Lower lobe of right lung (tissue), 2 donors: ENCODE results near the gene SAP30BP. TPM values are rescaled to one million over a fixed set of nuclear protein-coding genes. Genes with fewer than 3 reads are reported as not detected.
A peak's percentile ranks its signal among the peaks of the same experiment; 100 is the strongest.

Experiments
- ATAC-seq, 2 donors: fragments of 200-7000 bp; cut with Tn5 transposase; one replicate each; pipeline ENCODE4 v1.9.1; 2020 to 2022; ENCODE audit warnings: mild to moderate bottlenecking in 2 of 2, moderate library complexity in 2 of 2
- DNase-seq: peaks from one replicate; pipeline ENCODE4 v3.0.0-alpha.2; 2020
- H3K27ac ChIP-seq: fragments of 200-600 bp; one replicate; pipeline ENCODE4 v1.8.0; 2022
- H3K27me3 ChIP-seq: fragments of 200-600 bp; one replicate; pipeline ENCODE4 v1.8.0; 2022; ENCODE audit warnings: low read depth
- H3K36me3 ChIP-seq: fragments of 200-600 bp; one replicate; pipeline ENCODE4 v1.8.0; 2022; ENCODE audit warnings: mild to moderate bottlenecking
- H3K4me1 ChIP-seq: fragments of 200-600 bp; one replicate; pipeline ENCODE4 v1.8.0; 2022
- H3K4me3 ChIP-seq: fragments of 200-600 bp; one replicate; pipeline ENCODE4 v1.8.0; 2022; ENCODE audit warnings: mild to moderate bottlenecking
- H3K9me3 ChIP-seq: fragments of 200-600 bp; one replicate; pipeline ENCODE4 v1.8.0; 2022
- CTCF ChIP-seq: fragments of 200-600 bp; IDR thresholded peaks from one replicate; pipeline ENCODE4 v1.8.0; 2022; ENCODE audit warnings: antibody characterized with exemption, mild to moderate bottlenecking
- intact Hi-C: fragments of 100-400 bp; cut with DNase I; formaldehyde crosslinking; loops from one replicate; pipeline ENCODE4 v1.11.0; 2022
- long read RNA-seq: library from polyadenylated mRNA; unstranded; transcript quantifications from one replicate; pipeline ENCODE4 v2.0.0, GENCODE V29; 2021
- total RNA-seq: library from RNA; stranded (reverse); fragmentation: NEBNext Ultra II Directional; extraction: Animal tissue kit (Norgen Biotek cat#: 25700); gene quantifications from one replicate; pipeline ENCODE4 v1.2.1, GENCODE V29; 2021
- donor health status: DM: no; HTN: yes; CAD: no; lungs with severe emphysema.

SAP30BP gene
- total RNA-seq: 73.0 TPM
- long read RNA-seq, transcript SAP30BP-225 (11 exons, 2,722 nt): major isoform, 79 of 125 reads
- long read RNA-seq, transcript SAP30BP-212 (11 exons, 1,558 nt): minor isoform, 7 of 125 reads
- long read RNA-seq, partial matches to known transcripts: 6 of 125 reads
- long read RNA-seq, other reads (novel, unspliced or antisense): 31 of 125 reads

- H3K4me1 ChIP-seq: peaks cover 28% of the 10 kb centered on the region
- H3K36me3 ChIP-seq: peaks cover 51% of the 10 kb centered on the region
- H3K9me3 ChIP-seq: no peaks in the 10 kb centered on the region
- DNase-seq (peak; percentile 99), ATAC-seq (peak; percentile 100)
- intact Hi-C loops: no loop called here
- no peaks in the 10 kb centered on the region for H3K27me3 ChIP-seq
- TF ChIP-seq CTCF: no peak
- peak within 1 kb of the TSS; percentile 70 for H3K4me3 ChIP-seq
- peak within 1 kb of the TSS; percentile 92 for H3K27ac ChIP-seq
Measured at GRCh38 chr17:75666959-75667790, at the start of gene SAP30BP, which contains the start of gene RECQL5. Gene SAP30BP, plus strand, starts transcription at chr17:75667338. Its CDS starts 35 bp downstream, at chr17:75667373. Gene RECQL5, minus strand, starts transcription at chr17:75667154. Its CDS starts 597 bp downstream, at chr17:75666557.

- DNase-seq: no peak
- Histone ChIP-seq H3K4me3 (no peak overlapping the region), H3K27ac (no peak overlapping the region), H3K4me1 (no peaks in the 10 kb centered on the region), H3K27me3 (no peaks in the 10 kb centered on the region), H3K36me3 (peaks cover 99% of the 10 kb centered on the region), H3K9me3 (no peaks in the 10 kb centered on the region)
- intact Hi-C loops: no loop called here
- ATAC-seq: no peak
- TF ChIP-seq CTCF: no peak
Measured at GRCh38 chr17:75617675-75618074, 49.5 kb upstream of the SAP30BP start.

- Histone ChIP-seq H3K9me3 (no peaks in the 10 kb centered on the region), H3K4me3 (no peak overlapping the region), H3K27ac (no peak overlapping the region), H3K27me3 (no peaks in the 10 kb centered on the region), H3K36me3 (peaks cover 92% of the 10 kb centered on the region), H3K4me1 (no peaks in the 10 kb centered on the region)
- ATAC-seq: no peak
- no peak for DNase-seq
- peak; percentile 21 for TF ChIP-seq CTCF
- intact Hi-C loops: no loop called here
Measured at GRCh38 chr17:75619506-75620431, 47.4 kb upstream of the SAP30BP start.

- intact Hi-C loops: no loop called here
- H3K27me3 ChIP-seq: no peaks in the 10 kb centered on the region
- DNase-seq: no peak
- H3K4me3 ChIP-seq: no peak overlapping the region
- no peak overlapping the region for H3K27ac ChIP-seq
- TF ChIP-seq CTCF: no peak
- no peak for ATAC-seq
- H3K4me1 ChIP-seq: no peaks in the 10 kb centered on the region
- H3K36me3 ChIP-seq: peaks cover 92% of the 10 kb centered on the region
- no peaks in the 10 kb centered on the region for H3K9me3 ChIP-seq
Measured at GRCh38 chr17:75621489-75621888, 45.6 kb upstream of the SAP30BP start.

GRCh38 chr17:75622076-75622475, 45.1 kb upstream of the SAP30BP start:
- H3K27me3 ChIP-seq: no peaks in the 10 kb centered on the region
- TF ChIP-seq CTCF: no peak
- DNase-seq: no peak
- H3K36me3 ChIP-seq: peaks cover 92% of the 10 kb centered on the region
- intact Hi-C loops: no loop called here
- H3K27ac ChIP-seq: no peak overlapping the region
- H3K4me3 ChIP-seq: no peak overlapping the region
- no peaks in the 10 kb centered on the region for H3K9me3 ChIP-seq
- ATAC-seq: no peak
- no peaks in the 10 kb centered on the region for H3K4me1 ChIP-seq
